GM23338 (cell line): ENCODE data around the gene TERT.

Experiments
- CREB1 ChIP-seq: fragments of 250-450 bp; sonication (Bioruptor Pico); IDR thresholded peaks from 2 replicates; pipeline ENCODE4 v1.5.0; 2020; ENCODE audit warnings: low read depth, mild to moderate bottlenecking, moderate library complexity
- CTCF ChIP-seq, 2 experiments: fragments of 200-600 bp in 1 of 2; sonication (generic) in 1 of 2; conservative IDR thresholded peaks; 2 replicates each; pipeline versions ENCODE4 v1.5.1 to v1.6.1; 2016 to 2017; ENCODE audit warnings: antibody characterized with exemption in 2 of 2, low read depth in 2 of 2, mild to moderate bottlenecking in 2 of 2, moderate library complexity in 1 of 2
- EZH2 ChIP-seq: fragments of 200-600 bp; sonication (generic); IDR thresholded peaks from one replicate; pipeline ENCODE4 v1.8.0; 2017; ENCODE audit warnings: antibody characterized with exemption, mild to moderate bottlenecking, low read depth; ENCODE audit not compliant: unreplicated experiment
- EZH2phosphoT487 ChIP-seq: fragments of 200-600 bp; sonication (generic); IDR thresholded peaks from one replicate; pipeline ENCODE4 v1.8.1; 2018; ENCODE audit warnings: antibody characterized with exemption; ENCODE audit not compliant: unreplicated experiment
- JUNB ChIP-seq: IDR thresholded peaks from one replicate; pipeline ENCODE4 v1.6.1; 2016; ENCODE audit warnings: antibody characterized with exemption; ENCODE audit not compliant: unreplicated experiment
- POLR2AphosphoS5 ChIP-seq: IDR thresholded peaks from 2 replicates; pipeline ENCODE4 v1.6.1; 2016; ENCODE audit warnings: antibody characterized with exemption, low read depth
- REST ChIP-seq: IDR thresholded peaks from one replicate; pipeline ENCODE4 v1.6.1; 2018; ENCODE audit warnings: antibody characterized with exemption; ENCODE audit not compliant: unreplicated experiment
- STAT1 ChIP-seq: IDR thresholded peaks from one replicate; pipeline ENCODE4 v1.6.1; 2016; ENCODE audit warnings: antibody characterized with exemption; ENCODE audit not compliant: unreplicated experiment
- ZNF114 ChIP-seq: fragments of 250-450 bp; sonication (Bioruptor Pico); IDR thresholded peaks from 2 replicates; pipeline ENCODE4 v1.5.0; 2020; ENCODE audit warnings: mild to moderate bottlenecking, moderate library complexity
- ZNF462 ChIP-seq: fragments of 250-450 bp; sonication (Bioruptor Pico); IDR thresholded peaks from 2 replicates; pipeline ENCODE4 v1.5.0; 2020; ENCODE audit warnings: mild to moderate bottlenecking, moderate library complexity

- no peak for TF ChIP-seq POLR2AphosphoS5
- TF ChIP-seq CTCF (conservative IDR thresholded peaks at IDR 0.05; ENCODE audit: low read depth in 2 of 2), result no peak
- no peak for TF ChIP-seq REST
- TF ChIP-seq EZH2, result no peak
- TF ChIP-seq EZH2phosphoT487, result no peak
- no peak for TF ChIP-seq CREB1 (CRISPR knock-in tag)
- TF ChIP-seq ZNF114, result no peak
- no peak for TF ChIP-seq JUNB
- TF ChIP-seq STAT1, result no peak
- TF ChIP-seq ZNF462, result no peak
Measured at GRCh38 chr5:1228120-1228519, 66.7 kb downstream of the TERT start.
